ENCODE data around the gene KIAA2012.
A peak's percentile ranks its signal among the peaks of the same experiment; 100 is the strongest.

KIAA2012 gene

GRCh38 chr2:202115479-202115971 is 42.5 kb downstream of the KIAA2012 start:
- POLR2A ChIA-PET = interaction anchor here (0.7 kb wide), 1 partner anchor 478 kb away, joined by 3 read pairs; no protein-coding TSS in a partner anchor

GRCh38 chr2:202116691-202117090 is 43.6 kb downstream of the KIAA2012 start:
- TF ChIP-seq ZNF416 (tag by site-specific recombination; IDR thresholded peaks at IDR 0.05) (no peak), ZNF629 (tag by site-specific recombination; IDR thresholded peaks at IDR 0.05) (no peak), ZNF341 (tag by site-specific recombination; IDR thresholded peaks at IDR 0.05; ENCODE audit: low read depth) (no peak), ZNF366 (tag by site-specific recombination; conservative IDR thresholded peaks at IDR 0.05) (no peak), ZBTB49 (tag by site-specific recombination; IDR thresholded peaks at IDR 0.05; ENCODE audit: low read depth) (no peak), GLI2 (tag by site-specific recombination; IDR thresholded peaks at IDR 0.05; ENCODE audit: borderline replicate concordance, low read depth) (no peak)
- CTCF ChIA-PET = no interaction called here
- no peak overlapping the region for H3K27ac ChIP-seq (ENCODE audit: extremely low read depth, low read depth, low read length)

More at GRCh38 chr2:202115479-202115971, 42.5 kb downstream of the KIAA2012 start:
- H3K4me3 ChIP-seq (ENCODE audit: low read depth, low read length) = no peak overlapping the region
- H3K27ac ChIP-seq (ENCODE audit: extremely low read depth, low read depth, low read length) = no peak overlapping the region
- H3K9me3 ChIP-seq (ENCODE audit: control insufficient read depth, insufficient read depth, low read depth, low read length) = no peaks in the 10 kb centered on the region
- H3K4me1 ChIP-seq (ENCODE audit: control insufficient read depth, insufficient read depth, low read length) = no peaks in the 10 kb centered on the region
- 0 out of 2 replicates have a peak, but pooled peaks have one; percentile 12 for TF ChIP-seq ZBTB17 (tag by site-specific recombination; IDR thresholded peaks at IDR 0.05)
- TF ChIP-seq ZNF366 (tag by site-specific recombination; conservative IDR thresholded peaks at IDR 0.05) = 0 out of 2 replicates have a peak, but pooled peaks have one; percentile 16
- no peak for TF ChIP-seq RBAK (tag by site-specific recombination; IDR thresholded peaks at IDR 0.05)
- TF ChIP-seq PRDM1 (tag by site-specific recombination; IDR thresholded peaks at IDR 0.05) = 0 out of 2 replicates have a peak, but pooled peaks have one; percentile 31
- TF ChIP-seq KLF8 (tag by site-specific recombination; IDR thresholded peaks at IDR 0.05) = 0 out of 2 replicates have a peak, but pooled peaks have one; percentile 28
- TF ChIP-seq EGR2 (tag by site-specific recombination; IDR thresholded peaks at IDR 0.05; ENCODE audit: low read depth) = no peak
- no peaks in the 10 kb centered on the region for H3K36me3 ChIP-seq (ENCODE audit: control insufficient read depth in 2 of 2, insufficient read depth in 1 of 2, low read length in 2 of 2)
- CTCF ChIA-PET = interaction anchor here (0.5 to 2.8 kb wide), 4 partner anchors 12 to 139 kb away, joined by 3 to 9 read pairs (median 4); no protein-coding TSS in a partner anchor

GRCh38 chr2:202118168-202118567 is 45.1 kb downstream of the KIAA2012 start:
- ChIA-PET POLR2A (no interaction called here), CTCF (interaction anchor here (0.9 to 1.2 kb wide), 2 partner anchors 8 to 14 kb away, joined by 3 read pairs; no protein-coding TSS in a partner anchor)
- Histone ChIP-seq H3K4me3 (ENCODE audit: low read depth, low read length) (no peak overlapping the region), H3K27ac (ENCODE audit: extremely low read depth, low read depth, low read length) (no peak overlapping the region), H3K4me1 (ENCODE audit: control insufficient read depth, insufficient read depth, low read length) (no peaks in the 10 kb centered on the region), H3K9me3 (ENCODE audit: control insufficient read depth, insufficient read depth, low read depth, low read length) (no peaks in the 10 kb centered on the region), H3K36me3 (ENCODE audit: control insufficient read depth in 2 of 2, insufficient read depth in 1 of 2, low read length in 2 of 2) (no peaks in the 10 kb centered on the region)
- no peak for TF ChIP-seq ZNF560 (tag by site-specific recombination; IDR thresholded peaks at IDR 0.05; ENCODE audit: borderline replicate concordance)
- no peak for TF ChIP-seq ZNF530 (tag by site-specific recombination; IDR thresholded peaks at IDR 0.05; ENCODE audit: low read depth)
- TF ChIP-seq ZNF416 (tag by site-specific recombination; IDR thresholded peaks at IDR 0.05) = no peak
- no peak for TF ChIP-seq ZNF585B (tag by site-specific recombination; IDR thresholded peaks at IDR 0.05)
- TF ChIP-seq ZNF175 (tag by site-specific recombination; IDR thresholded peaks at IDR 0.05) = no peak
- no peak for TF ChIP-seq SP2 (tag by site-specific recombination; IDR thresholded peaks at IDR 0.05)
- TF ChIP-seq ZBTB10 (tag by site-specific recombination; IDR thresholded peaks at IDR 0.05) = no peak
- TF ChIP-seq ZNF26 (tag by site-specific recombination; IDR thresholded peaks at IDR 0.05) = no peak
- TF ChIP-seq ZNF404 (tag by site-specific recombination; IDR thresholded peaks at IDR 0.05) = no peak
- no peak for TF ChIP-seq ZNF23 (tag by site-specific recombination; IDR thresholded peaks at IDR 0.05; ENCODE audit: borderline replicate concordance)
- no peak for TF ChIP-seq ZNF174 (tag by site-specific recombination; IDR thresholded peaks at IDR 0.05)
- TF ChIP-seq REPIN1 (tag by site-specific recombination; IDR thresholded peaks at IDR 0.05; ENCODE audit: low read depth) = no peak
- TF ChIP-seq ZNF610 (tag by site-specific recombination; IDR thresholded peaks at IDR 0.05; ENCODE audit: borderline replicate concordance) = no peak
- TF ChIP-seq ELK4 (IDR thresholded peaks at IDR 0.05; ENCODE audit: borderline replicate concordance, low read depth, low read length) = no peak

More at GRCh38 chr2:202116691-202117090, 43.6 kb downstream of the KIAA2012 start:
- Histone ChIP-seq H3K4me1 (ENCODE audit: control insufficient read depth, insufficient read depth, low read length) (no peaks in the 10 kb centered on the region), H3K36me3 (ENCODE audit: control insufficient read depth in 2 of 2, insufficient read depth in 1 of 2, low read length in 2 of 2) (no peaks in the 10 kb centered on the region), H3K9me3 (ENCODE audit: control insufficient read depth, insufficient read depth, low read depth, low read length) (no peaks in the 10 kb centered on the region), H3K4me3 (ENCODE audit: low read depth, low read length) (no peak overlapping the region)
- POLR2A ChIA-PET = no interaction called here
